GM10266 (cell line): Measurements from ENCODE around the gene GNB3.
A peak's percentile ranks its signal among the peaks of the same experiment; 100 is the strongest.
"Not testable (repeated sequence)": the region's sequence is repeated elsewhere in the genome, so short reads cannot be mapped to it uniquely, and the experiment has no call there.

Source experiments
- DNase-seq: peaks from one replicate; pipeline ENCODE4 v3.0.0; 2012; ENCODE audit errors: extremely low spot score
- TF ChIP-seq, protein P1 (sequence below): IDR thresholded peaks from 2 replicates; pipeline ENCODE4 v1.5.1; 2012; ENCODE audit warnings: mild to moderate bottlenecking, low read depth; ENCODE audit not compliant: control insufficient read depth, insufficient read depth; ENCODE audit errors: missing control alignments

Gene GNB3

DNA sequence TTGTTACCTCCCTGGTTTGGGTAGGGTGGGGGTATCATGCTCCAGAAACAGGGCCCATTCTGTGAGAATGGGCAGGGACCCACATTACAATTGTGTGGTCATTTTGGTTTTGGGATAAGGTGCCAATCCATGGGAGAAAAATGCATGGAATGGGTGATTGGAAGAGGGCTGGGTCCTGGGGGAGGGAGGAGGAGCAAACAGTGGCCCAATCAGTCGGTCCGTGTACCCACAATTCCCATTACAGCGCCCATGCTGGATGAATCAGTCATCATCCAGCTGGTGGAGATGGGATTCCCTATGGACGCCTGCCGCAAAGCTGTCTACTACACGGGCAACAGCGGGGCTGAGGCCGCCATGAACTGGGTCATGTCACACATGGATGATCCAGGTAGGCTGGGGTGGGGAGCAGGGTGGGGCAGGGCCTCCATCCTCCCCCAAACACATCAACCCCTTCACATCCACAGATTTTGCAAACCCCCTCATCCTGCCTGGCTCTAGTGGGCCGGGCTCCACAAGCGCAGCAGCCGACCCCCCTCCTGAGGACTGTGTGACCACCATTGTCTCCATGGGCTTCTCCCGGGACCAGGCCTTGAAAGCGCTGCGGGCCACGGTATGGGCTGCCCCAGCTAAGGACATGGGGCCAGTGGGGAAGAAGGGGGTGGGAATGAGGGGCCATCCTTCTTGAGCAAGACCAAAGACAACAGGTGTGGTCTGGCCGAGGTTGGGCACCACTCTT is 23.0 kb downstream of the GNB3 start:
- TF ChIP-seq, protein P1, sequence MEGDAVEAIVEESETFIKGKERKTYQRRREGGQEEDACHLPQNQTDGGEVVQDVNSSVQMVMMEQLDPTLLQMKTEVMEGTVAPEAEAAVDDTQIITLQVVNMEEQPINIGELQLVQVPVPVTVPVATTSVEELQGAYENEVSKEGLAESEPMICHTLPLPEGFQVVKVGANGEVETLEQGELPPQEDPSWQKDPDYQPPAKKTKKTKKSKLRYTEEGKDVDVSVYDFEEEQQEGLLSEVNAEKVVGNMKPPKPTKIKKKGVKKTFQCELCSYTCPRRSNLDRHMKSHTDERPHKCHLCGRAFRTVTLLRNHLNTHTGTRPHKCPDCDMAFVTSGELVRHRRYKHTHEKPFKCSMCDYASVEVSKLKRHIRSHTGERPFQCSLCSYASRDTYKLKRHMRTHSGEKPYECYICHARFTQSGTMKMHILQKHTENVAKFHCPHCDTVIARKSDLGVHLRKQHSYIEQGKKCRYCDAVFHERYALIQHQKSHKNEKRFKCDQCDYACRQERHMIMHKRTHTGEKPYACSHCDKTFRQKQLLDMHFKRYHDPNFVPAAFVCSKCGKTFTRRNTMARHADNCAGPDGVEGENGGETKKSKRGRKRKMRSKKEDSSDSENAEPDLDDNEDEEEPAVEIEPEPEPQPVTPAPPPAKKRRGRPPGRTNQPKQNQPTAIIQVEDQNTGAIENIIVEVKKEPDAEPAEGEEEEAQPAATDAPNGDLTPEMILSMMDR: no peak
- no peak for DNase-seq

DNA sequence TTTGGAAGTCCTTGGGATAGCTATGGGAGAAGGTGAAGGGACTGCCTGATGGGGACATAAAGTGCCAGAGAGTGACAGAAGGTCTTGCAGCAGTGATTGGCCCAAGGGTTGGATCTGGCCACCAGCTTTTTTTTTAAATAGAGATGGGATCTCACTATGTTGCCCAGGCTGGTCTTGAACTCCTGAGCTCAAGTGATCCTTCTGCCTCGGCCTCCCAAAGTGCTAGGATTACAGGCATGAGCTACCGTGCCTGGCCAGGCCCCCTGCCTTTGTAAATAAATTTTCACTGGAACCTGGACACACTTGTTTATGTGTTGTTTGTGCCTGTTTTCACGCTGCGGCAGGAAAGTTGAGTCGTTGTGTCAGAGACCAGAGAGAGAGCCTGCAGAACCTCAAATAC is 24.6 kb downstream of the GNB3 start:
- not testable (repeated sequence) for DNase-seq

DNA sequence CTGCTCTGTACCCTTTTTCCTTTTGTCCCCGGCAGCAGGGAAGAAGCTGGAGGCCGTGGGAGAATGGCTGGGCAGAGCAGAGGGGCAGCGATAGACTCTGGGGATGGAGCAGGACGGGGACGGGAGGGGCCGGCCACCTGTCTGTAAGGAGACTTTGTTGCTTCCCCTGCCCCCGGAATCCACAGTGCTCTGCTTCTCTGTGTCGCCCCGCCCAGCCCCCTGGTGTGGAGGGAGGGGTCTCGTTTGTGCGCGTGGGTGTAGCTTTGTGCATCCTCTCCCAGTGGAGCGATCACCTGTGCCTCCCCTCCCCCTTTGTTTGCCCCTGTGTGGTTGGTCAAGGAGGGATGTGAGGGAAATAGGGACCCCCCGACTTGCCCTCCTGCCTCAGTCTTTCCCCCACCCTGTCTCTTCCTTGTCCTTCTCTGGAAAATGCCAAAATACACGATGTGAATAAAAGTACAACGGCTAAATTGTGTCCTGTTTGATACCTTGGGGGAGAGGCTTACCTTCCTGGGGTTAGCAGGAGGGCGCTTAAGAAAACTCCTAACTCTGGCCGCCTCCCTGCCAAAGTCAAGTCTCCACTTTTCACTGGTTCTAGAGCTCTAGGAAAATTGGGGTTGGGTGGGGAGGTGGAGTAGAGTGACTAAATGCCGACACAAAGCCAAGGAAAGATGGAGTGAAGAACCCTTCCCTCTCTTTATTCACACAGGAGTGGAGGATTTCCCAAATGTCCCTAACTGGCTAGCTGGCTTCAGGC is 25.6 kb downstream of the GNB3 start:
- TF ChIP-seq, protein P1: no peak
- DNase-seq: no peak

DNA sequence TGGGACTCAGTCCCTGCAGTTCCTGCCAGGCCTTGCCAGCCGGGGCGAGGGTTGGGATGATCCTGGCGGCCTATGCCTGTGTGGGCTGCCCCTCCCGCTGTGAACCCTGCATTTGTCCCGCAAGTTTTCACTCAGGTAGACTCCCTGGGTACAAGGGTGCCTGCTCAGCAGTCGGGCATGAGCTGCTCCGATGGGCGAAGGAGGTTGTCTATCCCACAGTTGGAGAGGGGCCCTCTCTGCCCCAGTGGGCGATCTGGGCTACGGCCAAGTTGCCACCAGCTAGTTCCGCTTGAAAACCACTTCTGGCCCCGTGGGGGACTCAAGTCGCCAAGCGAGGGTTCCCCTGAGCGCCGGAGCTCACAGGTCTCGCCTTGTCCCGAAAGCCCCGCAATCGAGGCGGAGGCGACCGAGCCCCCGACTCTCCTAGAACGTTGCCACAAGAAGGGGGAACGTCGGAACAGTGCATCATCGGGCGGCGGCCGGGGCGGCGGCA is 26.2 kb downstream of the GNB3 start:
- no peak for DNase-seq

DNA sequence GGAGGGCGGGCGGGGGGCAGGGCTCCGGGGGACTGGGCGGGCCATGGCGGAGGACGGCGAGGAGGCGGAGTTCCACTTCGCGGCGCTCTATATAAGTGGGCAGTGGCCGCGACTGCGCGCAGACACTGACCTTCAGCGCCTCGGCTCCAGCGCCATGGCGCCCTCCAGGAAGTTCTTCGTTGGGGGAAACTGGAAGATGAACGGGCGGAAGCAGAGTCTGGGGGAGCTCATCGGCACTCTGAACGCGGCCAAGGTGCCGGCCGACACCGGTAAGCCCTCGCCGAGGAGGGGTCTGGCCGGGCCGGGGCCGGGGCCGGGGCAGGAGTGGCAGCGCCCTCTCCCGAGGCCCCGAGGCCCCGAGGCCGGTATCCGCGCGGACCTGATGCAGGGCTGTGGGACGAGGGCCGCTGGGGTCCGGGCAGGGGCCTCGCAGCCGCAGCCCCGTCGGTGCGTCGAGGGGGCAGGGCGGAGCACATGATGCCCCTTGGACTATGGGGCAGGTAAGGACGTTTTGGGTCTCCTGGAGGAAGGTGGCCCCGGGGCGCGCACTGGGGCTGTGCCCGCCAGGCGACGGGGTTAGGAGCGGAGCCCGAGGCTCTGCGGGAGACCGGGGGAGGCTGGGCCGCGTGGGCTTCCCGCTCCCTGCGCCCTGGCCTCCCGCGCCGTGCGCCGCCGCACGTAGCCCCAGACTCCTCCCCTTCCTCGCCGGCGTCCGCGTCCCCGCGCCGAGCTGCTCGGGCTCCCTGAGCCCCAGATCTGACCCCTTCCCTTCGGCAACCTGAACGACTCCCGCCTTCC is 26.9 kb downstream of the GNB3 start, which contains the start of gene TPI1:
Gene TPI1 (plus strand): TSS at position 119 of the 798 bp plus-strand sequence. CDS start 36 bp downstream, at position 155.
- peak; percentile 96 for DNase-seq
- TF ChIP-seq, protein P1: no peak

More for the DNA sequence above, 26.2 kb downstream of the GNB3 start:
- TF ChIP-seq, protein P1: no peak

DNA sequence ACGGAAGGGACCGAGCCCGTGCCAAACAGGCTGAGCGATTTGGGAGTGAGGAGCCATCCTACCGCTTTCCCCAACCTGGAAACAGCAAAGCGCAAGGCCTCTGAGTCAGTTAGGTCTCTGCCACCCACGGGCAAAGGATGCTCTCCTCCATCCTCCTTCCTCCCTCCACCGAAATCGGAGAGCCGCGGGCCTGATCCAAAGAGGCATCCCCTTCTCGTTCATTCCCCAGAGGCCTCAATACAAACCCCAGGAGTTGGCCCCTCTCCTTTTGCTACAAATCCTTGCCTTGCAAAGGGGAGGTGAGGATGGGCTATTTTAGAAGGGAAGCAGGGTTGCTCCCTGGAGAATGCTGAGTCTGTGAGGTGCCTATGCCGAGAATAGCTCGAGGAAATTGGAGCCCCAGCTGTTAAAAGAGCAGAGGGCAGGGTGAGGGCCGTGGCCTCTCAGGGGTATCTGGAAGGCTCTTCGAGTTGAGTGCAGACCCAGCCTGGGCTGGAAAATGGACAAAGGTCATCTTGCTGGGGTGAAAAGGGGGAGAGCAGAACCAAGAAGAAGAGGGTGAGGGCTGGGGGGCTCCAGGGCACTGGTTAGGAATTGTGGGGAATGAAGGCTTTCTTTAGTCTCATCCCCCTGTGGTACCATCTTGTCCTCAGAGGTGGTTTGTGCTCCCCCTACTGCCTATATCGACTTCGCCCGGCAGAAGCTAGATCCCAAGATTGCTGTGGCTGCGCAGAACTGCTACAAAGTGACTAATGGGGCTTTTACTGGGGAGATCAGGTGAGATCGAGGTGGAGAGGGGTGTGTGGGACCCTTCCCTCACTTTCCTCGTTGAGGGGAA is 27.7 kb downstream of the GNB3 start:
- no peak for DNase-seq

More for the DNA sequence above, 27.7 kb downstream of the GNB3 start:
- TF ChIP-seq, protein P1: peak; percentile 27
